ENCODE measurements around the gene KRTAP10-12.

DNA sequence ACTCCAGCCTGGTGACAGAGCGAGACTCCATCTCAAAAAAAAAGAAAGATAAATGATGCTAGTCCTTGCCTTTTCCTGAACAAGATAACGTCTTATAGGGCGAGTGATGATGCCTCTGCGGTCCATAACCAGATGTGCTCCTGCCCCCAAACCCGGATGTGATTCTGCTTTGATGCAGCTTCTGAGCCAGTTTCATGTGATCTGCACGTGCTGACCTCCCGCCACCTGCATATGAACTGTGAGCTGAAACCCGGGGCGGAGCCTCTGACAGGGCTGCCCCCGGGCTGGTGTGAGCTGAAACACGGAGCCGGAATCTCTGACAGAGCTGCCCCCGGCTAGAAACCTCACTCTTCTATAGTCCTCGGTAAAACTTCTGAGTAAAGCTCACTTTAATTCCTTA is 43.8 kb upstream of the KRTAP10-12 start:
- TF ChIP-seq, protein P1, sequence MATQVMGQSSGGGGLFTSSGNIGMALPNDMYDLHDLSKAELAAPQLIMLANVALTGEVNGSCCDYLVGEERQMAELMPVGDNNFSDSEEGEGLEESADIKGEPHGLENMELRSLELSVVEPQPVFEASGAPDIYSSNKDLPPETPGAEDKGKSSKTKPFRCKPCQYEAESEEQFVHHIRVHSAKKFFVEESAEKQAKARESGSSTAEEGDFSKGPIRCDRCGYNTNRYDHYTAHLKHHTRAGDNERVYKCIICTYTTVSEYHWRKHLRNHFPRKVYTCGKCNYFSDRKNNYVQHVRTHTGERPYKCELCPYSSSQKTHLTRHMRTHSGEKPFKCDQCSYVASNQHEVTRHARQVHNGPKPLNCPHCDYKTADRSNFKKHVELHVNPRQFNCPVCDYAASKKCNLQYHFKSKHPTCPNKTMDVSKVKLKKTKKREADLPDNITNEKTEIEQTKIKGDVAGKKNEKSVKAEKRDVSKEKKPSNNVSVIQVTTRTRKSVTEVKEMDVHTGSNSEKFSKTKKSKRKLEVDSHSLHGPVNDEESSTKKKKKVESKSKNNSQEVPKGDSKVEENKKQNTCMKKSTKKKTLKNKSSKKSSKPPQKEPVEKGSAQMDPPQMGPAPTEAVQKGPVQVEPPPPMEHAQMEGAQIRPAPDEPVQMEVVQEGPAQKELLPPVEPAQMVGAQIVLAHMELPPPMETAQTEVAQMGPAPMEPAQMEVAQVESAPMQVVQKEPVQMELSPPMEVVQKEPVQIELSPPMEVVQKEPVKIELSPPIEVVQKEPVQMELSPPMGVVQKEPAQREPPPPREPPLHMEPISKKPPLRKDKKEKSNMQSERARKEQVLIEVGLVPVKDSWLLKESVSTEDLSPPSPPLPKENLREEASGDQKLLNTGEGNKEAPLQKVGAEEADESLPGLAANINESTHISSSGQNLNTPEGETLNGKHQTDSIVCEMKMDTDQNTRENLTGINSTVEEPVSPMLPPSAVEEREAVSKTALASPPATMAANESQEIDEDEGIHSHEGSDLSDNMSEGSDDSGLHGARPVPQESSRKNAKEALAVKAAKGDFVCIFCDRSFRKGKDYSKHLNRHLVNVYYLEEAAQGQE (IDR thresholded peaks at IDR 0.05) = no peak
- TF ChIP-seq, protein P2, sequence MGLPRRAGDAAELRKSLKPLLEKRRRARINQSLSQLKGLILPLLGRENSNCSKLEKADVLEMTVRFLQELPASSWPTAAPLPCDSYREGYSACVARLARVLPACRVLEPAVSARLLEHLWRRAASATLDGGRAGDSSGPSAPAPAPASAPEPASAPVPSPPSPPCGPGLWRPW (IDR thresholded peaks at IDR 0.05) = no peak
- TF ChIP-seq, protein P3, sequence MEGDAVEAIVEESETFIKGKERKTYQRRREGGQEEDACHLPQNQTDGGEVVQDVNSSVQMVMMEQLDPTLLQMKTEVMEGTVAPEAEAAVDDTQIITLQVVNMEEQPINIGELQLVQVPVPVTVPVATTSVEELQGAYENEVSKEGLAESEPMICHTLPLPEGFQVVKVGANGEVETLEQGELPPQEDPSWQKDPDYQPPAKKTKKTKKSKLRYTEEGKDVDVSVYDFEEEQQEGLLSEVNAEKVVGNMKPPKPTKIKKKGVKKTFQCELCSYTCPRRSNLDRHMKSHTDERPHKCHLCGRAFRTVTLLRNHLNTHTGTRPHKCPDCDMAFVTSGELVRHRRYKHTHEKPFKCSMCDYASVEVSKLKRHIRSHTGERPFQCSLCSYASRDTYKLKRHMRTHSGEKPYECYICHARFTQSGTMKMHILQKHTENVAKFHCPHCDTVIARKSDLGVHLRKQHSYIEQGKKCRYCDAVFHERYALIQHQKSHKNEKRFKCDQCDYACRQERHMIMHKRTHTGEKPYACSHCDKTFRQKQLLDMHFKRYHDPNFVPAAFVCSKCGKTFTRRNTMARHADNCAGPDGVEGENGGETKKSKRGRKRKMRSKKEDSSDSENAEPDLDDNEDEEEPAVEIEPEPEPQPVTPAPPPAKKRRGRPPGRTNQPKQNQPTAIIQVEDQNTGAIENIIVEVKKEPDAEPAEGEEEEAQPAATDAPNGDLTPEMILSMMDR (IDR thresholded peaks at IDR 0.05) = no peak
- TF ChIP-seq POLR2AphosphoS2 (conservative IDR thresholded peaks at IDR 0.05; ENCODE audit: low read length) (no peak), POLR2A (IDR thresholded peaks at IDR 0.05; ENCODE audit: low read length) (no peak), RAD21 (conservative IDR thresholded peaks at IDR 0.05 in 1 of 2, IDR thresholded peaks at IDR 0.05 in 1 of 2) (no peak), SMC3 (IDR thresholded peaks at IDR 0.05) (no peak), SREBF2 (IDR thresholded peaks at IDR 0.05) (no peak), CBX2 (IDR thresholded peaks at IDR 0.05; ENCODE audit: borderline replicate concordance, low read depth) (no peak), MAZ (IDR thresholded peaks at IDR 0.05; ENCODE audit: borderline replicate concordance, low read depth, low read length) (no peak)
- TF ChIP-seq, protein P4, sequence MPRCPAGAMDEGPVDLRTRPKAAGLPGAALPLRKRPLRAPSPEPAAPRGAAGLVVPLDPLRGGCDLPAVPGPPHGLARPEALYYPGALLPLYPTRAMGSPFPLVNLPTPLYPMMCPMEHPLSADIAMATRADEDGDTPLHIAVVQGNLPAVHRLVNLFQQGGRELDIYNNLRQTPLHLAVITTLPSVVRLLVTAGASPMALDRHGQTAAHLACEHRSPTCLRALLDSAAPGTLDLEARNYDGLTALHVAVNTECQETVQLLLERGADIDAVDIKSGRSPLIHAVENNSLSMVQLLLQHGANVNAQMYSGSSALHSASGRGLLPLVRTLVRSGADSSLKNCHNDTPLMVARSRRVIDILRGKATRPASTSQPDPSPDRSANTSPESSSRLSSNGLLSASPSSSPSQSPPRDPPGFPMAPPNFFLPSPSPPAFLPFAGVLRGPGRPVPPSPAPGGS (IDR thresholded peaks at IDR 0.05) = no peak
